GM19035 (cell line): ENCODE results near the gene MAGEA4.
"Not testable (repeated sequence)": the region's sequence is repeated elsewhere in the genome, so short reads cannot be mapped to it uniquely, and the experiment has no call there.

Source experiments
- ATAC-seq: cut with Tn5 transposase; IDR thresholded peaks from one replicate; pipeline ENCODE4 v1.9.1; 2021; ENCODE audit not compliant: unreplicated experiment

The MAGEA4 gene, protein sequence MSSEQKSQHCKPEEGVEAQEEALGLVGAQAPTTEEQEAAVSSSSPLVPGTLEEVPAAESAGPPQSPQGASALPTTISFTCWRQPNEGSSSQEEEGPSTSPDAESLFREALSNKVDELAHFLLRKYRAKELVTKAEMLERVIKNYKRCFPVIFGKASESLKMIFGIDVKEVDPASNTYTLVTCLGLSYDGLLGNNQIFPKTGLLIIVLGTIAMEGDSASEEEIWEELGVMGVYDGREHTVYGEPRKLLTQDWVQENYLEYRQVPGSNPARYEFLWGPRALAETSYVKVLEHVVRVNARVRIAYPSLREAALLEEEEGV

DNA sequence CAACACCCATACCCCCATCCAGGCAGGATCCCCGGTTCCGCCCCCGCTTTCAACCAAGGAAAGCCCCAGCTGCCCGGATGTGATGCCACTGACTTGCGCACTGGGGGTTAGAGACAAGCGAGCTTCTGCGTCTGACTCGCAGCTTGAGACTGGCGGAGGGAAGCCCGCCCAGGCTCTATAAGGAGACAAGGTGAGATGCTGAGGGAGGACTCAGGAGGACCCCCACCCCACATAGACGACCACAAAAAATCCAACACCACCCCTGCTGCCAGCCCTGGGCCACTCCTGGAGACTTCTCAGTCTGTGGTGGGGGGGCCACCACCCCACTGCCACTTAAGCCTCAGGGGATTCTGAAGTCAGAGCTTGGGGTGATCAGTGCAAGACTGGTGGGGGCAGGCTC, at the start of gene MAGEA4:
Gene MAGEA4, plus strand, starts transcription at position 110 of the 400 bp plus-strand sequence. CDS start 10,776 bp downstream, outside the sequence.
- ATAC-seq, result no peak

DNA sequence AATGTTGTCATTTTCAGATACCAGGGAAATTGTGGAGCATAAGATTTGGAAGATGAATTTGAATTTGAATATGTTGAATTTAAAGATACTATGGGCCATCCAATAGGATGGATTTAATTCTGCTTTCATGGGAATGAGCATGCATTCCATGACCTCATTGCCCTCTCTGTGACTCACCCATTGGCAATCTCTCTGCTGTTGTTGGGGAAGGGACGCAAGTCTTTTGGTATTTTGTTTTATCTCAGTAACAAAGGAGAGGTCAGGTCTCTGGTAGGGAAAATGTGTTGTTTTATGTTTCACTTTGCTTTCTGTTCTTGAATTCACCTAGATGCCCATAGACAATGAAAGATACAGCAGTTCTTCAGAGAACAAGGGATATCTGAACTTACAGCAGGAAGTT, 42.1 kb upstream of the MAGEA4 start:
- ATAC-seq, result no peak

DNA sequence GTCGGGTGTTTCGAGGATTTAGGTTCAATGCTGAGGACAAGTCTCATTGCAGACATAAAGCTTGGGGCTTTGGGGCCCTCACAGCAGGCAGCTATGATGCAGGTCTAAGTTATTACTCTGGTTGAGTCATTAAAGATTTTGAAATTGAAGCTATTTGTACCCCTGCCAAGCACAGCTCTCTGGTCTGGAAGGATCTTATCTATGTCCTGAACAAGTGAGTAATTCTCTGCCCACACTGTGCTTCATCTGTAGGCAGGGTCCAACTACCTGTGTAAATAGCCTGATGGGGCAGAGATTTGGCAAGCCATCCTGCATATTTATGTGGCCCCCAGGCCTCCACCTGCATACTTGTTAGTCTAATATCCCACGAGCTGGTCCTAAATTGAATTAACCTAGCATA, 41.4 kb upstream of the MAGEA4 start:
- no peak for ATAC-seq

DNA sequence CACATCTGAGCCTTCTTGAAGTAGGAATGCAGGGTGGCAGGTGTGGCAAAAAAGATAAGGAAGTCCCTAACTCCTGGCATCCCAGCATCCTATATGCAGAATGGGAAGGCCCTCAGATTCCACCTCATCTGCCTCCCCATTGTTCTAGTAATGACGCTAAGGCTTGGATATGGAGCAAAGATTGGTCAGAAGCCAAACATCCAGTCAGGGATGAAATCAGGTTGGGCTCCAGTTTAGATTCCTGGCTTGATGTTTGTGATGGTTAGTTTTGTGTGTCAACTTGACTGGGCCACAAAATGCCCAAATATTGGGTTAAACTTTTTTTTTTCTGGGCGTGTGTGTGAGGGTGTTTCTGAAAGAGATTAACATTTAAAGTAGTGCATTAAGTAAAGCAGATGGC, 39.6 kb upstream of the MAGEA4 start:
- no peak for ATAC-seq

DNA sequence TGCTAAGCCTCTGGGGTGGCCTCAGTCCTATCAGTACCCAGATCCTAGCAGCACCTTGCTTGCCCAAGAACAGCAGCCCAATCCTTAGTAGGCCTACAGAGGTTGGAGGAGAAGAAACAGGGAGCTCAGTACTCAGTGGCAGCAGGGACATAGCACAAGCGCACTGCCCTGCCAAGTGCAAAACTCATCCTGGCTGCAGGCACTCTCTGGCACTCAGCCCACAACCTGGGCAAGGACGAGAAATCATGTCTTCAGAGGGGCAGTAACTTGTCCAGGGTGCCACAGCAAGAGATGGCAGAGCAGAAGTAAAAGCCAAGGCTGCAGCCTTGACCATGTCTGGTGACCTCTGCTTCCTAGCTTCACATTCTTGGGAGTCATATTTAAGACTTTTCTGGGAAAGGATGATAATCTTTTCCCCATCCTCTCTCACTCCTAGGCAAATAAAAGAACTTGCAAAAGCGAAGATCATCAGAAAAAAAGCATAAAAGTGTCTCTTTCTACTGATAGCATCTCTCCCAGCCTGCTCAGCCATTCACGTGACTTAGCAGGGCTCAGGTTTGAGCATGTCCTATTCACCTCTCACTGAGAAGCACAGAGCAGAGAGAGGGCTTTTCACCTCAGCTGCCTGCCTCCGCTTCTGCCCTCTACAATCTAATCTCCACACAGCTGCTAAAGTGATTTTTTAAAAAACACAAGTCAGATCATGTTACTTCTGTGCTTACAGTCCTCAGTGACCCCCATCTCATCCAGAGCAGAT, 37.2 kb upstream of the MAGEA4 start:
- no peak for ATAC-seq

DNA sequence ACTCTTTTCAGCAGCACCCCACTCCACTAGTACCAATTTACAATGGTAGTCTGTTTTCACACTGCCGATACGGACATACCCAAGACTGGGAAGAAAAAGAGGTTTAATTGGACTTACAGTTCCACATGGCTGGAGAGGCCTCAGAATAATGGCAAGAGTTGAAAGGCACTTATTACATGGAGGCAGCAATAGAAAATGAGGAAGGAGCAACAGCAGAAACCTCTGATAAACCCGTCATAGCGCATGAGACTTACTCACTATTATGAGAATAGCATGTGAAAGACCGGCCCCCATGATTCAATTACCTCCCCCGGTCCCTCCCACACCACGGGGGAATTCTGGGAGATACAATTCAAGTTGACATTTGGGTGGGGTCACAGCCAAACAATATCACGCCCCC, 34.1 kb upstream of the MAGEA4 start:
- no peak for ATAC-seq

DNA sequence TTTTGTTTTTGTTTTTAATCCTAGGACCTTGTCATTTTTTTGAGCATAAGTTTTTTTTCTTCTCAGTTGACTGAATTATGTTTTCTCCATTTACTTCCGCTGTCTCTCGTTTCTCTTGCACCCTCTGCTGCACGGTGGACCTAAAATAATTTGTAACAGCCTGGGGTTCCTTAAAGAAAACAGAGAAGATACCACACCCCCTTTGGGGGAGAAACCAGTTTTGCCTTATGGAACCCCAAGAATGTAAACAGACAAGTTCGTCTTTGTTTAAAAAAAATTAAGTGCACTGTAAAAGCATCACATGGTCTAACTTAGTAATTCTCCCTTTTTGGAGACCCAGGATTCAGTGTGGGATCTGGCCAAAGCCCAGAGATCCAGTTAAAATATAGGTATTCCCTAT, 32.8 kb upstream of the MAGEA4 start:
- ATAC-seq, result no peak

DNA sequence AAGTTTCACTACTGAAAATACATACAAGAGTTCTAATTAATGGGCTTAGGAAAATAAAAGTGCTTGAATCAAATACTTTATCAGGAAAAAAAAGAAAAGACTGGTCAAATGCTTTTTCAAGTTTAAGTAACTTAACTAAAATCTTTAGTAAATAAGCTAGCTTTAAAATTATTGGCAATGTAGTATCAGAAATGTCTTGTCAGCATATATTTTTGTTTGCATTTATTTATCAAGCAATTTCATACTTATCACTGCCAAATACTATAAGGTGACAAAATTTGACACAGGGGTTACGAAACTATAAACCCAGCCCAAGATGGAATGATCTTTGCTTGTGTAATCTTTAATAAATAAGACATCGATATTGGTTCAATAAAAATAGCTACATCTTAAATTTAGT, 31.8 kb upstream of the MAGEA4 start:
- ATAC-seq, result no peak

DNA sequence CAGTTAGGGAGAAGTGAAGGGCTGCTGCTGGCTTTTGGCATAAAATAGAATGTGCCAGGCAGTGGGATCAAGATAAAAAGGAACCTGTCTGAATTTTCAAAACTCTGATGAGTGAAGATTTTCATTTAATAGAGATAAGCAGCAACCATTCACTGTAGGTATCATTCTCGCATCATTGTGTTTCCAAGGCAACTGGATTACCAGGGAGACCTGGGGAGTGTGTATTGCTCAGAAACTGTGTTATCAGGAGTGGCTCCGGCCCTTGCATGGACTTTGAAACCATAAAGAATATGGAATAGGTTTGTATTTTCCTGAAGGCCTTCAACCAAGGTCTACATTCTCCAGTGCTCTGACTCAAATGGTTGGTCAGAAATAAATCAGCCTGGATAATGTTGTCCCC, 23.3 kb upstream of the MAGEA4 start:
- ATAC-seq, result no peak

DNA sequence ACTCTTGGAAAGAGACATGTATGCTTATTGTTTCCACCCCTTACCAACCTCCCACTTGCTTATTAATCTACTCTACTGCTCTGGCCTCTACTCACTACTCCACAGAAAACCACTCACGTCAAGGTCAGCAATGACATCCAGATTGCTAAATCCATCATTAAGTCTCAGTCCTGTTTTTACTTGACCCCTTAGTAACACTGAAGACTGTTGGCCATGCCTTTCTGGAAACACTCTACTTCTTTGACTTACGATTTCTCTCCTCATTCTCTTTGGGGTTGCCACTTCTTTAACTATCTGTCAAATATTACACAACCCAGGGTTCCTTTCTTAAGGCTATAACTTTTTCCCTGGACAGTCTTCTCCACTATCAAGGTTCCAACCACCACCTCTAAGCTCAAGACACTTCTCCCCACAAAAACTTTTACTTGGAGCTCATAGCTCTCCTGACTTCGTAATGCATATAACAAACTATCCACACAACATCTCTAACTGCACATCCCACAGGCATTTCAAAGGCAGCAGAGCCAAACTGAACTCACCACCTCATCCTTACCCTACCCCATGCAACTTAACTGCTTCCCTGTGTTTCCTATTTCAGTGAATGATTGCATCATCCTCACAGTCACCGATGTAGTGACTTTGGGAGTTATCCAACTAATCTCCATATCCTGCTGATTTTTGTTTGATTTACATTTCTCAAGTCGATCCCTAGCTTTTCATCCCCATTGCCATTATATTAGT, 15.8 kb upstream of the MAGEA4 start:
- no peak for ATAC-seq

DNA sequence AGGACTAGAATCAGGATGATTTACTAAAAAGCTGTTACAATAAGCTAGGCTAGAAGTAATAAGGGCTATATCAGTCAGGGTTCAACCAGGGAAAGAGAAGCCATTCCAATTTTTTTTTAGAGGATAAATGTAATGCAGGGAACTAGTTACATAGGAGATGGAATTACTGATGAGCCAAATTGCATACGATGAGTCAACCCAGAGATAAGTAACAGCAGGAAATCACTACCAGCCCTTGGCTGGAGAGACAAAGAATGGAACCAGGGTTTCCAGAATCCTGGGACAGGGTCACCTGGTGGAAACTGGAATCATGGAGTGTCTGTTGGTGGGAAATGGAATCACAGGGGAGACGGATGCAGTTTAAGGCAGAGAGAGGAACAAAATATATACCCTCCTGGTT, 13.1 kb upstream of the MAGEA4 start:
- no peak for ATAC-seq

DNA sequence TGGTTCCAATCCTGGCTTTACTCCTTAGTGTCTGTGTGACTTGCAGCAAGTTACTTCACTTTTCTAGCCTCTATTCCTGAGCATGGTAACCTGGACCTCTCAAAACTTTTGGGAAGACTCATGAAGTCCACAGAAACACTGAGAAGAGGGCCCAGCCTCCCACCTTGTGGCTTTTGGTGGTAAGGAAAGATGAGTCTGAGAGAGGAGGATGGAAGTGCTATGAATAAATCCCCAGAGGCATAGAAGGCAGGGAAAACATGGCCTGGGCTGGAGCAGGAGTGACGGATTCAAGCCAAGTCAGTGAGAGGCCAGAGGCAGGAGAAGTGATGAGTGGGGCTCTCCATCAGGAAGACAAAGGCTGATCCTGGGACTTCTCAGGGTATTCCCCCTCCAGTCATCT, 10.9 kb upstream of the MAGEA4 start:
- ATAC-seq, result no peak

DNA sequence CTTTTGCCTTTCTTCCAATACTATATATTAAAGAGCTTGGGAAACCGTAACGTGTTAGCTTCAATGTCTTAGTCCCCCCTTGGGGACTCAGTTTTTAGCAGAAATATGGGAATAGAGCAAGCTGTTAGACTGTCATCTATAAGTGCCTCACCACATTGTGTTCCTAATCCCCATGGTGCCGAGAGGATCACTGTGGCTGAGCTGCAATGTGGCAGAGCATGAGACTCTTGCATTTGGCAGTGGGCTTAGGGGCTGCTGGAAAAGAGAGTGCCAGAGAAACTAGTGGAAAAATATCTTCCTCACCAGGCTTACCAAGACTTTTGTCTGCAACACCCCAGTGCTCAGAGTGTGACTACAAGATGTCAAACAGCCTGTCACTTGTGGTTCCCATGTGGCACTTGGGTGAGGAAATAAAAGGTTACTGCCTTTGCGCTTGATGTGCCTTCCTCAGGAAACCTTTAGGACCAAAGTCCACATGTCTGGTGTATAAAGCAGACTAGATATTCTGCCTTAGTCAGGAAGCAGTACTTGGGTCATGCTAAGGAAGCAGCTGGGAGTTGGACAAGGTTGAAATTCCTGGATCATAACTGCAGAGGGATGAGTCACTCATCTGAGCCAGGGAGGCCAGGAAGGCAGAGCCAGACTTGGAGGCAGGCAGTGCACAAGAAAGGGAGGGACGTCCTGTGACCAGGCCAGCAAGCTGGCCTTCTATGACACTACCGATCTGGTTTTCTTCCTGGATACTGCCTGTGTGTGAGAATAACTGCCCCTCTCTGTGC, 9.7 kb upstream of the MAGEA4 start:
- no peak for ATAC-seq

DNA sequence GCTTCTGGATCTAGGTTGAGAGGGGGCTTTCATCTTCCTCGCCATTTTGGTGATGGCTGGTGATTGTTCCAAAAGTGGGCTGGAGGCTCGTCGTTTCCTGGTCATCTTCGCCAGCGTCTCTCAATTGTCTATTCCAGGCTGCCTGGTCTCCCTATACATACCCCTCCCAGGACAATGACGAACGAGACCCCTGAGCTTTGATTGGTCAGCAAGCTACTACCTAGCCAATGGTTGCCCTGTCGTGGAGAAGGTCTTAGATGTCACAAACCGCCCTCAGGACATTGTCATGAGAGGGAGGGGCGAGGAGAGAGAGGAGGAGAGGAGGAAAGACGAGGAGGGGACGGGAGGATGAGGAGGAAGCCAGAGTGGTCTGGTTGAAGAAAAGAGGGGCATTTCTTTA, 7.7 kb upstream of the MAGEA4 start:
- ATAC-seq, result no peak

DNA sequence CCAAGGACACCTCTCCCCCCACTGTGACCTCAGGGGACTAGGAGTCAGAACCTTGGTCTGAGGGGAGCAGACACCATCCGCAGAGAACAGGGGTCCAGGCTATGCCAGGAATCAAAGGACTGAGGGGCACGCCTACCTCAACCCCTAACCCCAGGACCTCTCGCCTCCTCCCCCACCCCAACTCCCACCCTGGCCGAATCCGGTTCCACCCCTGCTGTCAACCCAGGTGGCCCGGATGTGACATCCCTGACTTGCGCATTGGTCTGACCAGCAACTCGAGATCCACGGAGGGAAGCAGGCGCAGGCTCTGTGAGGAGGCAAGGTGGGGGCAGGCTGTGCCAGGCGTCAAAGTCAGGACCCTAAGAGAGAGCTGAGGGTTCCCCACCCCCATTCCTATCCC, 468 bp upstream of the MAGEA4 start:
- no peak for ATAC-seq

DNA sequence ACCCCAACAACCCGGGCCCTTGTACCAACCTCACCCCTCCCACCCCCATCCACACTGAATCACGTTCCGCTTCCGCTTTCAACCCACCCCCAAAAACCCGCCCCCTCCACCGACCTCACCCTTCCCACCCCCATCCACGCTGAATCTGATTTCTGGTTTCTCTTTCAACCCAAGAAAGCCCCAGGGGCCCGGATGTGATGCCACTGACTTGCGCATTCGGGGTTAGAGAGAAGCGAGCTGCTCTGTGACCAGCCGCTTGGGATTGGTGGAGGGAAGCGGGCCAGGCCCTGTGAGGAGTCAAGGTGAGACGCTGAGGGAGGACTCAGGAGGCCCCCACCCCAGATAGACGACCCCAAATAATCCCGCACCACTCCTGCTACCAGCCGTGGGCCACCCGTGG, 6.0 kb downstream of the MAGEA4 start:
- ATAC-seq, result not testable (repeated sequence)

DNA sequence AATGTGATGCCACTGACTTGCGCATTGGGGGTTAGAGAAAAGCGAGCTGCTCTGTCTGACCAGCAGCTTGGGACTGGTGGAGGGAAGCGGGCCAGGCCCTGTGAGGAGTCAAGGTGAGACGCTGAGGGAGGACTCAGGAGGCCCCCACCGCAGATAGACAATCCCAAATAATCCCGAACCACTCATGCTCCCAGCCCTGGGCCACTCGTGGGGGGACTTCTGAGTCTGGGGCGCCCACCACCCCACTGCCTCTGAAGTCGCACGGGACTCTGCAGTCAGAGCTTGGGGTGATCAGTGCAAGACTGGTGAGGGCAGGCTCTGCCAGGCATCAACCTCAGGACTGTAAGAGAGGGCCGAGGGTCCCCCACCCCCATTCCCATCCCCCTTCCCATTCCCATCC, 6.9 kb downstream of the MAGEA4 start:
- ATAC-seq, result no peak

DNA sequence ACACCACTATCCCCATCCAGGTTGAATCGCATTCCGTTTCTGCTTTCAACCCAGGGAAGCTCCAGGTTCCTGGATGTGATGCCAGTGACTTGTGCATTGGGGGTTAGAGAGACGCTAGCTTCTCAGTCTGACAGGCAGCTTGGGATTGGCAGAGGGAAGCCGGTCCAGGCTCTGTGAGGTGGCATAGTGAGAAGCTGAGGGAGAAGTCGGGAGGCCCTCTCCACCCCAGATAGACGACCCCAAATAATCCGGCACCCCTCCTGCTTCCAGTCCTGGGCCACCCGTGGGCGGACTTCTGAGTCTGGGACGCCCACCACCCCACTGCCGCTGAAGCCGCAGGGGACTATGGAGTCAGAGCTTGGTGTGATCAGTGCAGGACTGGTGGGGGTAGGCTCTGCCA, 7.4 kb downstream of the MAGEA4 start:
- ATAC-seq, result no peak

DNA sequence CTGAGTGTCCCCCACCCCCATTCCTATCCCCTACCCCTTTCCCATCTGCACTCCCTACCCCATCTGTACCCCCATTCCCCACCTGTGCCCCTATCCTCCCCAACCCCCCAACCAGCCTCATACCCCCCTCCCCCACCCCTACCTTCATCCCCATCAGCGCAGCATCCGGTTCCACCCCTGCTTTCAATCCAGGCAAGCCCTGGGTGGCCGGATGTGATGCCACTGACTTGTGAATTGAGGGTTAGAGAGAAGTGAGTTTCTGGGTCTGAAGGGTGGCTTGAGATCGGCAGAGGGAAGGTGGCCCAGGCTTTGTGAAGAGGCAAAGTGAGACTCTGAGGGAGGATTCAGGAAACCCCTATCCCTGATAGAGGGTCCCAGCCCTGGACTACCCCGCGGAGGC, 7.8 kb downstream of the MAGEA4 start:
- no peak for ATAC-seq

DNA sequence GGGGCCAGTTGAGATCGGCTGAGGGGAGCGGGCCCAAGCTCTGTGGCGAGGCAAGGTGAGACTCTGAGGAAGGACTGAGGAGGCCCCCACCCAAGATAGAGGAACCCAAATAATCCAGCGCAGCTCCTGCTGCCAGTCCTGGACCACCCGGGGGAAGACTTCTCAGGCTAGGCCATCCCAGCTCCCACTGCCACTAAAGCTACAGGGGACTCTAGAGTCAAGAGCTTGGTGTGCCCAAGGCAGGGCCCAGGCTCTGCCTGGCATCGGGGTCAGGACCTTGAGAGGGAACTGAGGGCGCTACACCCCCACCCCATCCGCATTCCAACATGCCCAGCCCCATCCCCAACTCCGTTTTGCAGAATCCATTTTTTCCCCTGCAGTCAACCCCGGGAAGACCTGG, 8.6 kb downstream of the MAGEA4 start:
- ATAC-seq, result no peak

DNA sequence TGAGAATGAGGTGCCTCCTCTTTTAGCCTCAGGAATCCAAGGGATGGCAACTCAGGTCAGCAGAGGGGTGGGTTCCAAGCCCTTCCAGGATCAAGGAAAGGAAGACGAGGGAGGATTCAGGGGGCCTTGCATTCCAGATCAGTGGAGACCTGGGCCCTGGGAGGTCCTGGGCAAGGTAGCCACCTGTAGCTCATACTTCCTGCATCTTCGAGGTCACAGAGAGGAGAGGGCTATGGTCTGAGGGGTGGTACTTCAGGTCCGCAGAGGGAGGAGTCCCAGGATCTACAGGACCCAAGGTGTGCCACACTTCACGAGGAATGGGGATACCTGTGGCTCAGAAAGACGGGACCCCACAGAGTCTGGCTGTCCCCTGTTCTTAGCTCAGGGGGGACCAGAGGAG, 9.2 kb downstream of the MAGEA4 start:
- ATAC-seq, result no peak
